GM12891 (cell line): ENCODE results near the gene MAB21L4.

Experiments
- PAX5 ChIP-seq: IDR thresholded peaks from 2 replicates; pipeline ENCODE4 v1.6.1; 2011; ENCODE audit warnings: low read length, moderate library complexity, mild to moderate bottlenecking; ENCODE audit not compliant: insufficient read depth, severe bottlenecking
- POLR2A ChIP-seq: IDR thresholded peaks from 2 replicates; pipeline ENCODE4 v1.6.1; 2011; ENCODE audit warnings: low read depth, low read length, control low read depth
- POLR2AphosphoS5 ChIP-seq: IDR thresholded peaks from 2 replicates; pipeline ENCODE4 v1.6.1; 2011; ENCODE audit warnings: low read depth, low read length, control low read depth
- POU2F2 ChIP-seq: IDR thresholded peaks from 2 replicates; pipeline ENCODE4 v1.6.1; 2011; ENCODE audit warnings: low read depth, mild to moderate bottlenecking, control low read depth, low read length, moderate library complexity
- SPI1 ChIP-seq: IDR thresholded peaks from 2 replicates; pipeline ENCODE4 v1.6.1; 2011; ENCODE audit warnings: low read depth, low read length, control low read depth
- TAF1 ChIP-seq: IDR thresholded peaks from 2 replicates; pipeline ENCODE4 v1.6.1; 2011; ENCODE audit warnings: low read depth, low read length, control low read depth

- TF ChIP-seq POLR2AphosphoS5 (no peak), PAX5 (no peak), POLR2A (no peak), TAF1 (no peak), POU2F2 (no peak), SPI1 (no peak)
These were observed 45.9 kb downstream of the MAB21L4 start for GRCh38 chr2:240850026-240850425.
